ENCODE results near the gene EDEM2. TPM values are rescaled to one million over a fixed set of nuclear protein-coding genes. Genes with fewer than 3 reads are reported as not detected.
A peak's percentile ranks its signal among the peaks of the same experiment; 100 is the strongest.
"Not testable (repeated sequence)": the region's sequence is repeated elsewhere in the genome, so short reads cannot be mapped to it uniquely, and the experiment has no call there.

EDEM2 gene
- total RNA-seq, 4 donors from 2014 or later: 7.2 to 12.2 (median 9.5) TPM

DNA sequence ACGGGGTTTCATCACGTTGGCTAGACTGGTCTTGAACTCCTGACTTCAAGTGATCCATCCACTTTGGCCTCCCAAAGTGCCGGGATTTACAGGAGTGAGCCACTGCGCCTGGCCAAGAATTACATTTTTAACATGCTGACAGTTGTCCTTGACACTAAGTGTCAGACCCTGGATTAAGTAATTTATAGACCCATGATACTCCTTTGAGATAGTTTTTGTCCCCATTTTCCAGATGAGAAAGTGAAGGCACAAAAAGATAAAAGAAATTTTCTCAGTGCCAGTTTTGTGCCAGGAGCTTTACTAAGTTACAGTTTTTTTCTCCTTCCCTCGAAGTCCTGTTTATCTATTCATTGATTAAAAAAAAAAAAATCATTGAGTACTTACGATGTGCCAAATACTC is 9.8 kb upstream of the EDEM2 start:
- Histone ChIP-seq H3K9me3 (no peaks in the 10 kb centered on the region), H3K27me3 (no peaks in the 10 kb centered on the region), H3K27ac (no peak overlapping the region), H3K4me3 (no peak overlapping the region), H3K4me1 (no peaks in the 10 kb centered on the region), H3K36me3 (no peaks in the 10 kb centered on the region)
- intact Hi-C loops (cut with DNase I; ENCODE audit: low total_unique reads) (no loop called here), in situ Hi-C loops (cut with MboI; ENCODE audit: low sequenced_read_pairs in 4 of 4) (no loop called here)
- ATAC-seq (no peak), DNase-seq (no peak)
- no peak for TF ChIP-seq POLR2A (IDR thresholded peaks at IDR 0.05)
- TF ChIP-seq, protein P1, sequence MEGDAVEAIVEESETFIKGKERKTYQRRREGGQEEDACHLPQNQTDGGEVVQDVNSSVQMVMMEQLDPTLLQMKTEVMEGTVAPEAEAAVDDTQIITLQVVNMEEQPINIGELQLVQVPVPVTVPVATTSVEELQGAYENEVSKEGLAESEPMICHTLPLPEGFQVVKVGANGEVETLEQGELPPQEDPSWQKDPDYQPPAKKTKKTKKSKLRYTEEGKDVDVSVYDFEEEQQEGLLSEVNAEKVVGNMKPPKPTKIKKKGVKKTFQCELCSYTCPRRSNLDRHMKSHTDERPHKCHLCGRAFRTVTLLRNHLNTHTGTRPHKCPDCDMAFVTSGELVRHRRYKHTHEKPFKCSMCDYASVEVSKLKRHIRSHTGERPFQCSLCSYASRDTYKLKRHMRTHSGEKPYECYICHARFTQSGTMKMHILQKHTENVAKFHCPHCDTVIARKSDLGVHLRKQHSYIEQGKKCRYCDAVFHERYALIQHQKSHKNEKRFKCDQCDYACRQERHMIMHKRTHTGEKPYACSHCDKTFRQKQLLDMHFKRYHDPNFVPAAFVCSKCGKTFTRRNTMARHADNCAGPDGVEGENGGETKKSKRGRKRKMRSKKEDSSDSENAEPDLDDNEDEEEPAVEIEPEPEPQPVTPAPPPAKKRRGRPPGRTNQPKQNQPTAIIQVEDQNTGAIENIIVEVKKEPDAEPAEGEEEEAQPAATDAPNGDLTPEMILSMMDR (IDR thresholded peaks at IDR 0.05 in 4 of 5, conservative IDR thresholded peaks at IDR 0.05 in 1 of 5): no peak

DNA sequence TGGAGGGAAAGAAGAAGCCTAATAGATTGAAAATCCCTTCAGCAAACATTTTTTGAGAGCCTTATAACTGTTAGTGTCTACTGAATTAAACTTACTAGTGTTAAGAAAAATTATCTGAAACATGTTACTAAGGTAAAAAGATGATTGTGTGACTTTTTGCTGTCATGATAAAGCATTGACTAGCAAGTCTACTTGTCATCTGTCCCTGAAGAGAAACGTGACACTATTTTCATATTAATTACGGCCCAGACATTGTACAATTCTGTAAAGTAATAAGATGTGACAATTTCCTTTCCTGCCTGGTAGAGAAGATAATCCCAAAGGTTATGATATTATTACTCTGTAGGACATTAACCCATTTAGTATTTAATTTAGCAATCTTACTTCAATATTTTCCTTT is 8.8 kb upstream of the EDEM2 start:
- Histone ChIP-seq H3K4me3 (no peak overlapping the region), H3K4me1 (peaks cover 0 to 3% of the 10 kb centered on the region in 2 donors), H3K27ac (no peak overlapping the region), H3K9me3 (no peaks in the 10 kb centered on the region), H3K27me3 (no peaks in the 10 kb centered on the region), H3K36me3 (no peaks in the 10 kb centered on the region)
- DNase-seq (no peak), ATAC-seq (no peak)
- TF ChIP-seq, protein P1 (IDR thresholded peaks at IDR 0.05 in 4 of 5, conservative IDR thresholded peaks at IDR 0.05 in 1 of 5): no peak
- TF ChIP-seq POLR2A (IDR thresholded peaks at IDR 0.05): no peak
- intact Hi-C loops (cut with DNase I; ENCODE audit: low total_unique reads): no loop called here
- in situ Hi-C loops (cut with MboI; ENCODE audit: low sequenced_read_pairs in 4 of 4): no loop called here

DNA sequence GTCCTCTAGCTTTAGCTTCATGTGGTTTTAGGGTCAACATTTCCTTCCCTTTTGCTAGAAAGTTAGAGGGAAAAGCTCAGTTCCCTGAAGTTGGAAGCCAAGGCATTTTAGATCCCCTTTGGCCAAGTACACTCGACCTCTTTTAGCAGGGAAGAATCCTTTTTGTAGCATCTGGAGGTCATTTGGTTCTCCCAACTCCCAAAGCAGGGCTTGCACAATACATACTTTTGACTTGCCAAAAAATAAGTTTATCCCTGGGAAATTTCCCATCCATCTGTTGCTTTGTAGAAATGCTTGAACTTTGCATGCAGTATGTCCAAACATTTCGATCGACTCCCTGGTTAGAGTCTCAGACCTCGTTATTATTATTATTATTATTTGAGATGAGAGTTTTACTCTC is 4.6 kb upstream of the EDEM2 start:
- TF ChIP-seq, protein P1 (IDR thresholded peaks at IDR 0.05 in 4 of 5, conservative IDR thresholded peaks at IDR 0.05 in 1 of 5): no peak
- TF ChIP-seq POLR2A (IDR thresholded peaks at IDR 0.05): no peak
- peak overlapping the region; percentile 44 to 64 (median 60) for H3K27ac ChIP-seq

DNA sequence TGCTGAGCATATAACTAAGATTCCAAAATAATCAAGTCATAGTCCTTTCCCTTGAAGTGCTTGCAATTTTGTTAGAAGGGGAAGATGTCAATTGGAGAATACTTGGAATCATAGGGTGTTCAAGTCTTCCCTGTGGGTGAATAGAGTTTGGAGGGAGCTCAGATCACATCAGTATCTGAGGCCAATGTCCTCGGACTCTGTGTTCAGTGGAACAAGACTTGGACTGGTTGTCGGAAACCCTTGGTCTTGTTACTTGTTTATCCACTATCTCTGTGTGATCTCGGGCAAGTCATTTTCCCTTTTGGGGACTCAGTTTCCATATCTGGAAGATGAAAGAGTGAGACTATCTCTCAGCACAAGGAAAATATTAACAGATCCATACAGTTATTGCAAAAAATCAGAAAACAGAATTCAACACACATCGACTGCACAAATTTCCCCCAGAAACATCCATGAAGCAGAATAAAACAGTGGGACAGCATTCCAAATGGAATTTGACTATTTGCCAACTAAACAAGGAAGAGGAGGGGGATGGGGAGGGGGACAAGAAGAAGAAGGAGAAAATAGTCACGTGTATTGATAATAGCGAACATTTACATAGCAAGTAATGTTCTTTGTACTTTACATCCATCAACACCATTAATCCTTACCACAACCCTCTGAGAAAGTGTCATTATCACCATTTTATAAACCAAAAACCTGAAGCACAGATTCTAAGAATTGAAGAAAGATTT is 3.9 kb upstream of the EDEM2 start:
- Histone ChIP-seq H3K4me3 (no peak overlapping the region), H3K36me3 (no peaks in the 10 kb centered on the region), H3K9me3 (no peaks in the 10 kb centered on the region), H3K4me1 (peaks cover 4 to 18% of the 10 kb centered on the region in 2 donors), H3K27ac (peak overlapping the region in 3 of 4 donors; percentile 19 to 44 (median 20)), H3K27me3 (no peaks in the 10 kb centered on the region)
- ATAC-seq (no peak), DNase-seq (no peak)
- no peak for TF ChIP-seq POLR2A (IDR thresholded peaks at IDR 0.05)
- TF ChIP-seq, protein P1 (IDR thresholded peaks at IDR 0.05 in 4 of 5, conservative IDR thresholded peaks at IDR 0.05 in 1 of 5): no peak
- in situ Hi-C loops (cut with MboI; ENCODE audit: low sequenced_read_pairs in 4 of 4): no loop called here
- intact Hi-C loops (cut with DNase I; ENCODE audit: low total_unique reads): no loop called here

More for the DNA sequence above, 4.6 kb upstream of the EDEM2 start:
- Histone ChIP-seq H3K4me1 (peaks cover 4 to 11% of the 10 kb centered on the region in 2 donors), H3K4me3 (no peak overlapping the region), H3K36me3 (no peaks in the 10 kb centered on the region), H3K9me3 (no peaks in the 10 kb centered on the region), H3K27me3 (no peaks in the 10 kb centered on the region)
- DNase-seq: no peak
- intact Hi-C loops (cut with DNase I; ENCODE audit: low total_unique reads) (no loop called here), in situ Hi-C loops (cut with MboI; ENCODE audit: low sequenced_read_pairs in 4 of 4) (no loop called here)
- peak; percentile 57 for ATAC-seq

DNA sequence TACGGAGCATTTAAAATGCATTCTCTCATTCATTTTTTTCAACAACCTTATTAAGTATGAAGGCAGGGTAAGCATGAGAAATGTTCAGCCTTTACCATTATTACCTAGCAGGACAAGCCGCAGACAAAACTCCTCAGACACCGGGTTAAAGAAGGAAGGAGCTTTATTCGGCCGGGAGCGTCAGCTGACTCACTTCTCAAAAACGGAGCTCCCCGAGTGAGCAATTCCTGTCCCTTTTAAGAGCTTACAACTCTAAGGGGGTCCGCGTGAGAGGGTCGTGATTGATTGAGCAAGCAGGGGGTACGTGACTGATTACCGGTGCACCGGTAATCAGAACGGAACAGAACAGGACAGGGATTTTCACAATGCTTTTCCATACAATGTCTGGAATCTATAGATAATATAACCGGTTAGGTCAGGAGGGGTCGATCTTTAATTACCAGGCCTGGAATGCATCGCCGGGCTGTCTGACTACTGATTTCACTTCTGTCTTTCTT is 487 bp upstream of the EDEM2 start:
- in situ Hi-C loops (cut with MboI; ENCODE audit: low sequenced_read_pairs in 4 of 4): loop anchor here in 1 of 4 donors (10.0 kb wide), 1 partner anchor 57 kb away; no protein-coding TSS in a partner anchor
- not testable (repeated sequence) for DNase-seq
- ATAC-seq: peak; percentile 15 to 28

More for the DNA sequence above, 487 bp upstream of the EDEM2 start:
- not testable (repeated sequence) for H3K36me3 ChIP-seq, H3K9me3 ChIP-seq, H3K27me3 ChIP-seq
- H3K4me3 ChIP-seq: peak overlapping the region; percentile 74 to 84 (median 76)
- H3K27ac ChIP-seq: peak overlapping the region; percentile 65 to 79 (median 72)
- intact Hi-C loops (cut with DNase I; ENCODE audit: low total_unique reads): loop anchor here (1.0 to 10.0 kb wide), 5 partner anchors 25 to 307 kb away; partner anchors contain the start of genes CEP250, GGT7, PROCR and TRPC4AP
- peaks cover 4 to 22% of the 10 kb centered on the region in 2 donors for H3K4me1 ChIP-seq

Data from gastrocnemius medialis (tissue), 4 donors.